NCI-H1436 (cell line): ENCODE measurements around the gene FIGNL2.

Experiments used
- DNase-seq: peaks from one replicate; lab custom pipeline; 2025; lab: John Stamatoyannopoulos, UW

Gene FIGNL2

DNA sequence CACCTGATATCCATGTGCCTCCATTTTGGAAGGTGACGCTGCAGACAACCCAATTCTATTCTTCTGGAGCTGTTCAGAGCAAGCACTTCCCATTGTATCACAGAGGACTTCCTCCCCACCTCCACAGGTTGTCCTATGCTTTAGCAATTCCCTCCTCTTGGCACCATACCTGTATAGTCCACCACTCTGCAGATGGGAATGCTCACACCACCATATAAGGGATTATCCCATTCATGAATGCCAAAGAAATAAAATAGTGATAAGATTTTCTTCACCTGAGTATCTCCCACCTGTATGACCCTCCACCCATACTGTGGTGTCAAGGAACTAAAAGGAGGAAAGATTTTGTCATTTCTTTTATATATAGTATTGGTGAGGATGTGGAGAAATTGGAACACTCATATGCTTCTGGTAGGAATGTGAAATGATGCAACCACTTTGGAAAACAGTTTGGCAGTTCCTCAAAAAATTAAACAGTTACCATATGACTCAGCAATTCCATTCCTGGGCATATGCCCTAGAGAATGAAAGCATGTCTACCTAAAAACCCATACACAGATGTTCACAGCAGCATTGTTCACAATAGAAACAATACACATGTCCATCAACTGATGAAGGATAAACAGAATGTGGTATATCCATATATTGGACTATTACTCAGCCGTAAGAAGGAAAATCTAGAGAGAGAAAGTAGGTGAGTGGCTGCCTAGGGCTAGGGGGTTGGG is 75.2 kb downstream of the FIGNL2 start:
- DNase-seq = no peak

DNA sequence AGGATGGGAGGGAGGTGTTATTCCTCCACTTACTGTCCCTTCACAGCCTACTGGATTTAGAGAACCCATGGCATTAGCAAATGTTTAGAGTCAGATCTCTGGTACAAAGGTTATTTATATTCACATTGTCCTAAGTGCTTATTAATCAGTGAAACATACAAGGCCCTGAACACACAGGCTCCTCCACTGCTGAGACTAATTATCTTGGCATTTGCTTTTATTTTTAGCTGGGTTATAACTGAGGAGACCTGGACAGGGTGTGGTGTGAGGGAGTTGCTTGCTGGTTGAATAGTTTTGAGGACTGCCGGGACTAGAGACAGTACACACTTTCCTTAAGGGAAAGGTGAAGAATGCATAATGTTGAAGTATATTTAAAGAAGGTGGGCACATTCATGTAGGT is 77.5 kb downstream of the FIGNL2 start:
- no peak for DNase-seq
